Uterus (tissue), 4 donors: ENCODE data around the gene LRRC57. TPM values are rescaled to one million over a fixed set of nuclear protein-coding genes. Genes with fewer than 3 reads are reported as not detected.

Source experiments
- DNase-seq, 2 donors: peaks; one replicate each; pipeline ENCODE4 v3.0.0-alpha.2; 2019 to 2020
- H3K27ac ChIP-seq, 2 donors: fragments of 200-600 bp; sonication (generic); 1 replicate in 1 of 2; 2 replicates in 1 of 2; pipeline ENCODE4 v1.5.1; 2016 to 2018
- H3K27me3 ChIP-seq, 2 donors: fragments of 200-600 bp; sonication (generic); one replicate each; pipeline ENCODE4 v1.5.1; 2018 to 2019; ENCODE audit warnings: control low read depth in 1 of 2
- H3K36me3 ChIP-seq, 2 donors: fragments of 200-600 bp; sonication (generic); one replicate each; pipeline ENCODE4 v1.5.1; 2019; ENCODE audit warnings: control low read depth in 1 of 2
- H3K4me1 ChIP-seq, 2 donors: fragments of 200-600 bp; sonication (generic); one replicate each; pipeline ENCODE4 v1.5.1; 2018 to 2019; ENCODE audit warnings: control low read depth in 1 of 2
- H3K4me3 ChIP-seq, 2 donors: fragments of 200-600 bp; sonication (generic); 1 replicate in 1 of 2; 2 replicates in 1 of 2; pipeline ENCODE4 v1.5.1; 2018 to 2019; ENCODE audit warnings: mild to moderate bottlenecking in 1 of 2
- H3K9me3 ChIP-seq, 2 donors: fragments of 200-600 bp; sonication (generic); one replicate each; pipeline ENCODE4 v1.5.1; 2019; ENCODE audit warnings: control low read depth in 1 of 2
- CTCF ChIP-seq, 4 experiments: fragments of 200-600 bp in 2 of 4; fragments of 450-650 bp in 2 of 4; sonication (generic) in 2 of 4; IDR thresholded peaks; one replicate each; pipeline ENCODE4 v1.5.1; 2016 to 2019; ENCODE audit warnings: antibody characterized with exemption in 4 of 4, mild to moderate bottlenecking in 2 of 4, moderate library complexity in 1 of 4
- POLR2A ChIP-seq, 2 donors: fragments of 450-650 bp; IDR thresholded peaks; one replicate each; pipeline ENCODE4 v1.6.1; 2016; ENCODE audit warnings: antibody characterized with exemption in 2 of 2, mild to moderate bottlenecking in 1 of 2, moderate library complexity in 1 of 2
- intact Hi-C: fragments of 100-400 bp; cut with DNase I; formaldehyde crosslinking; loops from one replicate; pipeline ENCODE4 v1.15.1; 2023; ENCODE audit warnings: low total_unique reads
- total RNA-seq, 4 donors: library from RNA; depleted of rRNA in 3 of 4; stranded (reverse); fragments of >200 nt in 3 of 4; gene quantifications; one replicate each; pipeline versions ENCODE4 v1.1.0 to v1.2.4, GENCODE V29; 2014 to 2023
- donor health status: DM: yes; HTN: yes; CAD: no.

Gene LRRC57
- total RNA-seq, 4 donors from 2014 or later = 8.7 to 27.1 (median 21.9) TPM

GRCh38 chr15:42495361-42496212 lies 53.0 kb downstream of the LRRC57 start, which contains the start of gene SNAP23:
SNAP23 (plus strand) TSS chr15:42495634; CDS start chr15:42511847, 16,213 bp downstream.
- Histone ChIP-seq H3K27ac (peak within 1 kb of the TSS; percentile 93 to 99), H3K27me3 (no peaks in the 10 kb centered on the region), H3K36me3 (no peaks in the 10 kb centered on the region), H3K4me1 (peaks cover 10 to 13% of the 10 kb centered on the region in 2 donors), H3K4me3 (peak within 1 kb of the TSS; percentile 59 to 88), H3K9me3 (no peaks in the 10 kb centered on the region)
- intact Hi-C loops = no loop called here
- TF ChIP-seq CTCF (IDR thresholded peaks at IDR 0.05) = no peak
- peak; percentile 96 to 98 for TF ChIP-seq POLR2A (IDR thresholded peaks at IDR 0.05)
- DNase-seq = peak; percentile 93

- DNase-seq = peak in 1 of 2 donors; percentile 70
- Histone ChIP-seq H3K27ac (peak overlapping the region; percentile 93 to 99), H3K27me3 (no peaks in the 10 kb centered on the region), H3K4me1 (peaks cover 10 to 13% of the 10 kb centered on the region in 2 donors), H3K36me3 (no peaks in the 10 kb centered on the region), H3K9me3 (no peaks in the 10 kb centered on the region), H3K4me3 (peak overlapping the region; percentile 59 to 88)
- TF ChIP-seq POLR2A (IDR thresholded peaks at IDR 0.05) (peak in 1 of 2 donors; percentile 13), CTCF (IDR thresholded peaks at IDR 0.05) (no peak)
- intact Hi-C loops = no loop called here
These were observed 53.6 kb downstream of the LRRC57 start for GRCh38 chr15:42494998-42495360.

- H3K4me3 ChIP-seq = no peak overlapping the region
- peaks cover 3 to 5% of the 10 kb centered on the region in 2 donors for H3K4me1 ChIP-seq
- H3K27me3 ChIP-seq = no peaks in the 10 kb centered on the region
- no peaks in the 10 kb centered on the region for H3K9me3 ChIP-seq
- TF ChIP-seq CTCF (IDR thresholded peaks at IDR 0.05) = no peak
- TF ChIP-seq POLR2A (IDR thresholded peaks at IDR 0.05) = no peak
- H3K36me3 ChIP-seq = no peaks in the 10 kb centered on the region
- peak overlapping the region in 1 of 2 donors; percentile 99 for H3K27ac ChIP-seq
- no peak for DNase-seq
- intact Hi-C loops = no loop called here
These were observed 54.9 kb downstream of the LRRC57 start for GRCh38 chr15:42493679-42494078.

DNA sequence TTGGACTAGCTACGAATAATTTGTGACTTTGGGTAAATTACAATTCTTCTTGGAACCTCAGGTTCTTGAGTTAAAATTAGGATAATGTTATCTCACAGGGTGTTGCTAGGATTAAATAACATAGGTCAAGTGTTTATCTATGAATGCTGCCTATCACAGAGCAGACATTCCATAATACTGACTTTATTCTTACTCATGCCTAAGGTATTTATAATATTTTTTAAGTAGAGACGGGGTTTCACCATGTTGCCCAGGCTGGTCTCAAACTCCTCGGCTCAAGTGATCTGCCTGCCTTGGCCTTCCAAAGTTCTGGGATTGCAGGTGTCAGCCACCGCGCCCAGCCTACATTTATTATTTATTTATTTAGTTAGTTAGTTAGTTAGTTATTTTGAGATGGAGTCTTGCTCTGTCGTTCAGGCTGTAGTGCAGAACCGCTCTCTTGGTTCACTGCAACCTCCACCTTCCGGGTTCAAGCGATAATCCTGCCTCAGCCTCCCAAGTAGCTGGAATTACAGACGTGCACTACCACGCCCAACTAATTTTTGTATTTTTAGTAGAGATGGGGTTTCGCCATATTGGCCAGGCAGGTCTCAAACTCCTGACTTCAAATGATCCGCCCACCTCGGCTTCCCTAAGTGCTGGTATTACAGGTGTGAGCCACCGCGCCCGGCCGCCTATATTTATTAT lies 56.9 kb downstream of the LRRC57 start:
- intact Hi-C loops = no loop called here
- peaks cover 0 to 5% of the 10 kb centered on the region in 2 donors for H3K4me1 ChIP-seq
- DNase-seq = no peak

More for the DNA sequence above, 56.9 kb downstream of the LRRC57 start:
- Histone ChIP-seq H3K4me3 (peak overlapping the region; percentile 78 to 96), H3K9me3 (no peaks in the 10 kb centered on the region), H3K27ac (peak overlapping the region; percentile 92 to 99), H3K36me3 (no peaks in the 10 kb centered on the region), H3K27me3 (no peaks in the 10 kb centered on the region)
- TF ChIP-seq CTCF (IDR thresholded peaks at IDR 0.05) (no peak), POLR2A (IDR thresholded peaks at IDR 0.05) (no peak)
